Skin of body (tissue), 2 donors: ENCODE data around the gene SARM1. TPM values are rescaled to one million over a fixed set of nuclear protein-coding genes. Genes with fewer than 3 reads are reported as not detected.

Experiments
- DNase-seq: peaks from one replicate; lab custom pipeline; 2025; lab: John Stamatoyannopoulos, UW
- total RNA-seq: library from RNA; depleted of rRNA; stranded (reverse); fragments of >200 nt; gene quantifications from one replicate; pipeline ENCODE4 v1.2.3, GENCODE V29; 2014

Gene SARM1
- total RNA-seq, 1 donor from 2014 or later, result 3.6 TPM

GRCh38 chr17:28394337-28395116 is 23.0 kb downstream of the SARM1 start:
- DNase-seq, result no peak

DNA sequence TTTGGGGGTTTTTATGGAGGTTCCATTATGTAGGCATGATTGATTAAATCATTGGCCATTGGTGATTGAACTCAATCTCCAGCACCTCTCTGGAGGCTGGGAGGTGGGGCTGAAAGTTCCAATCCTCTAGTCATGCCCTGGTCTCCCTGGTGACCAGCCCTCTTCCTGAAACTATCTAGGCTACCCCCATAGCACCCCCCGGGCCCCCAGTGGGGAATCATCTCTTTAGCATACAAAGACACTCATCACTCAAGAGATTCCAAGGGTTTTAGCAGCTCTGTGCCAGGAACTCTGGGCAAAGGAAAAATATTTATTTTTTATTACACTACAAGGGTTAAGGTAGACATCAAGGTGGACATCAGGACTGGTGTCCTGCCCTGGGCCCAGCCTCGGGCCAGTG is 23.9 kb downstream of the SARM1 start:
- no peak for DNase-seq

GRCh38 chr17:28395968-28396367 is 24.5 kb downstream of the SARM1 start:
- no peak for DNase-seq

- DNase-seq, result no peak
Measured at GRCh38 chr17:28396635-28397239, 25.2 kb downstream of the SARM1 start.

GRCh38 chr17:28397275-28397674 is 25.8 kb downstream of the SARM1 start:
- no peak for DNase-seq

DNA sequence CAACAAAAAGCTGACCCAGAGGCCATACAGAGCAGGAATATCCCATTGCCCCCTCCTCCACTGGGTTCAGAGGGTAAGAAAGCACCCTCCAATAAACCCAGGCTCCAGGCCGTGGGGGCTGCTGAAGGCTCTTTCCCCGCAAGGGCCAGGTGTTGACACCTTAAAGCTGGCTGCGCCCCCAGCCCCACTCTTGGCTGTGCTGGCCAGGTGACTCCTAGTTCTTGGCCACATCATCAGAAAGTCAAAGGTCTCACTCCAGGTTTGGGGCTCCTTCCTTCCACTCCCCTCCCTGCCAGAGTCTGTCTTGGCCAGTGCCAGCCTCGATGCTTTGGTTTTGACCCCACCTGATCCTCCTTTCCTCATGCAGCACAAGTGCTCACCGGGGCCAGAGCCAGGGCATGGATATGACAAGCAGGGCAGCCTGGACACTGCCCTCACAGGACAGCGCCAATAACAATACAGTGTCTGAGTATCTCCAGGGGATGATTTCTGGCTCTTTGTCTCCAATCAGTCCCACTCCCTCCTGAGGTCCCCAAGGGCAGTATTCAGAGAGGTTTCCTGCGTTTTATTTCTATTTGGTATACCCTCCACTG is 26.3 kb downstream of the SARM1 start:
- no peak for DNase-seq

DNA sequence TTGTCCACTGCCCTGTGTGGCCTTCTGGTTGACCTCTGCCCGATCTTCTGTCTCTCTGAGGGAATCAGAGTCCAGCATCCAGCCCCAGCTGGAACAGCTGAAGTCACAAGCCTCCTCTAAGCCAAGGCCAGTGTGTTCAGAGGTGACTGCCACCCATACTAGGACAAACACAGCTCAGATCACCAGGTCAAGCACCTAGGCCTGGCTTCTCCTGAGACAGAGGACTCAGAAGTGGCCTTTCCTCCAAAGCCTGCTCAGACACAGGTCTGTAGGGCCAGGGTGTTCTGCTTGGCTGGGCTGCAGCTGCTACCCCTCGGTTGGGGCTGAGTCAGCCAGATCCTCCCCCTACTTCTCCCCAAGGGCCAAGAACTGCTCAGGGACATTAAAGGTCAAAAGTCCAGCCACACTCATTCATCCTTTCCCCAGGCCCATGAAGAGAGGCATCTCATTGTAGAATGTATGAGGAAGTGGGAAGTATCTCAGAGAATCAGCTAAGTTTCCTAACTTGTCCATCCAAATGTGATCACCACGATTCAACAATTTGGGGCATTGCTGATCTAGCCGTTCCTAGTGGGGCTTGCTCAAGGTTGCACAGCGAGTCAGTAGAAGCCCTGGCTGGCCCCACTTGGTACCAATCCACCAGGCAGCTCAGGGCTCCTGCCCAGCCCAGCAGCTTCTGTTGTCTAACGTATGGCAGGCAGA is 26.9 kb downstream of the SARM1 start:
- no peak for DNase-seq

DNA sequence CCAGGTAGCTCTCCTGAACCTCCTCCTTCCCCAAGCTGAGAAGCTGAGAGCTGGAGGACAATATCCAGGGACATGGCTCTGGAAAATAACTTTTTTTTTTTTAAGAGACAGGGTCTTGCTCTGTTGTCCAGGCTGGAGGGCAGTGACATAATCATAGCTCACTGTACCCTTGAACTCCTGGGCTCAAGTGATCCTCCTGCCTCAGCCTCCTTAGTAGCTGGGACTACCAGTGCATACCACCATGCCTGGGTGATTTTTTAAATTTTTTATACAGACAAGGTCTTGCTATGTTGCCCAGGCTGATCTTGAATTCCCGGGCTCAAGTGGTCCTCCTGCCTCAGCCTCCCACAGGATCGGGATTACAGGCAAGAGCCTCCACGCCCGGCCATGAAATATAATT is 28.3 kb downstream of the SARM1 start:
- no peak for DNase-seq

- DNase-seq, result no peak
Measured at GRCh38 chr17:28402224-28402630, 30.7 kb downstream of the SARM1 start.

DNA sequence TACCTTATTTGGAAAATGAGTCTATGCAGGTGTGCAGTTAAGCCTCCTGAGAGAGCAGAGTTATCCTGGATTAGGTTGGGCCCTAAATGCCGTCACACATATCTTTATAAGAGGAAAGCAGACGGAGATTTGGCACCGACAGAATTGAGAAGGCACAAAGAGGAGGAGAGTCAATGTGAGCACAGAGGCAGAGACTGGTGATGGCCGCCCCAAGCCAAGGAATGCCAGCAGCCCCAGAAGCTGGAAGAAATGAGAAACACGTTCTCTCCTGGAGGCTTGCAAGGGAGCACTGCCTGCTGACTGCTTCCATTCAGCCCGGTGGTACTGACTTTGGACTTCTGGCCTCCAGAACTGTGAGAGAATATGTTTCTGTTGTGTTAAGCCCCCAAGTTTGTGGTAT is 31.4 kb downstream of the SARM1 start:
- no peak for DNase-seq

- DNase-seq, result no peak
Measured at GRCh38 chr17:28404007-28404406, 32.5 kb downstream of the SARM1 start.

DNA sequence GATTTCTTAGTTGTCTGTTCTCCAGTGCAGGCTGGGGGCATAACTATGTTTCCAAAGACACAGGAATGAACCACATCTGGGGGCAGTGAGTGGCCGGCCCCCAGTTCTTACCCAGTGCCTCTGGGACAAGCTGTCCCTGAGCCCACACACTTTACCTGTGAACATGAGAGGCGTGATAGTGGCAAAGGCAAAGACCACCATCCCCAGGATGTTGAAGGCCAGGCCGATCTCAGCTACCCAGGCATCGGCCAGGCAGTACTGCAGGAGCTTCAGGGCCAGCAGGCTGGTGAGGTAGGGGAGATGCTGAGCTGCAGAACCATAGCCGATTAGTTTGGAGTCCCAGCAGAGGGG is 32.9 kb downstream of the SARM1 start:
- no peak for DNase-seq

DNA sequence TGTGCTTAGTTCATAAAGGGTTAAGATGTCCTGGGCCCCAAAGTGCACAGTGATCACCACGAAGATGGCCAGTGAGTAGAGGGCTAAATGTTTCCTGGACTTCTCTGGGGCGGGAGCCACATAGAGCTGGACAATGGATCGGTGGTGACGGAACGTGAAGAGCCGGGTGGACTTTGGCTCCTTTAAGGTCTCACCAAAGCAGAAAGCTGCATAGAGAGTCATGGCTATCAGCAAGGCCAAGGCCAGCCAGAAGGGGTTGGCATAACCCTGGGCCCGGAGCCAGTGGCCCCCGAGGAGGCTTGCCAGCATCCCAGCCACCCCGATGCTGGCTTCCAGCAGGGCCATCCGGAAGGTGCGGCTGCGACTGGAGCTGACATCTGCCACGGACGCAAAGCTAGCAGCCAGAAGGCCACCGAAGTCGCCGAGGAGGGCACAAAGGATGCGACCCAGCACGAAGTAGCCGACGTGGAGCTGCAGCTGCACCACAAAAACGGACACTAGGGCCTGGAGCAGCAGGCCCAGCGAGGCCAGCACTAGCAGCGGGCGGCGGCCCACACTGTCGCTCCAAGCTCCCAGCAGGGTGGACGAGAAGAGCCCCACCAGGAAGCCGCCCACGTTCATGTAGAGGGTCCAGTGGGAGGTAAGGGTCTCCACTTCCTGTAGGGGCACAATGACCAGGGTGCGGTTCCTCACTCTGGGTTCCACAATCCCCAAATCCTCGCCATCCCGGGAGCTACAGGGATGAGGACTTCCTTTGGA is 33.5 kb downstream of the SARM1 start:
- no peak for DNase-seq

DNA sequence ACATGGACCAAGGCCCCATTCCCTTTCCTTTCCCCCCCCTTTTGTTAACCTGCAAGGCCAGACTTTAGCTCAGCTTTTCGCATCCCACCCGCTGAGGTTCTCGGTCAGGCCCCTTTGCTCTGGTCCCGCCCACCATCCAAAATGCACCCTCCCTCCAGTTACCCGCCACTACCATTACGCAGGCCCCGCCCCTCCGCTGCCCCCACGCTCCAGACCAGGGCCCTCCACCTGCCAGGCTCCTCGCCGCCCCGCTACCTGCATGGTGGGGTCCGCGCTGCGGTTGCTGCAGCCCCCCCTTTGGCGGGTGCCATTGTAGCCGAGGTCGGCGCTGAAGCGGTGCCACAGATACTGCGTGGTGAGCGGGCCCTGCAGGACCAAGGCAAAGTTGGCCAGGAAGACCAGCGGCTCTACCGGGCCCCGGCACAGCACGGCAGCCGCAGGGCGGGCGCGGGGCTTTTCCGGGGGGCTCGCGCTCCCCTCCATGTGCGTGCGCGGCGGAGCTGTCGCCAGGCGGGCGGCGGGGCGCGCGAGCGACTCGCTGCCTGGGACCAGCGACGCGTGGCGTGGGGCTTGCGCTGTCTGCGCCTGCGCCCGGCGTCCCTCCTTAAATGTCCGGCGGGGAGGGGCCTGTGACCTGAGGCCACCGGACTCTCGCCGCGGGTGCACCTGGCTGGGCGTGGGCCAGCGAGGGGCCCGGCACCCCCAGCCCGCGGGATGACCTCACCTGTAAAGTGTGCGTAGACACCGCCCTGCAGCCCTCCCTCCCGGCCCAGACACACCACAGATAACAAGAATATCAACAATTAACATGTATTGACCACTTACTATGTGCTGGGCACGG is 34.4 kb downstream of the SARM1 start, which contains the start of gene SLC46A1:
Gene SLC46A1, minus strand, starts transcription at position 581 of the 841 bp plus-strand sequence. Its CDS starts 98 bp downstream, at position 483.
- DNase-seq, result no peak

- no peak for DNase-seq
Measured at GRCh38 chr17:28406473-28406814, 35.0 kb downstream of the SARM1 start.

DNA sequence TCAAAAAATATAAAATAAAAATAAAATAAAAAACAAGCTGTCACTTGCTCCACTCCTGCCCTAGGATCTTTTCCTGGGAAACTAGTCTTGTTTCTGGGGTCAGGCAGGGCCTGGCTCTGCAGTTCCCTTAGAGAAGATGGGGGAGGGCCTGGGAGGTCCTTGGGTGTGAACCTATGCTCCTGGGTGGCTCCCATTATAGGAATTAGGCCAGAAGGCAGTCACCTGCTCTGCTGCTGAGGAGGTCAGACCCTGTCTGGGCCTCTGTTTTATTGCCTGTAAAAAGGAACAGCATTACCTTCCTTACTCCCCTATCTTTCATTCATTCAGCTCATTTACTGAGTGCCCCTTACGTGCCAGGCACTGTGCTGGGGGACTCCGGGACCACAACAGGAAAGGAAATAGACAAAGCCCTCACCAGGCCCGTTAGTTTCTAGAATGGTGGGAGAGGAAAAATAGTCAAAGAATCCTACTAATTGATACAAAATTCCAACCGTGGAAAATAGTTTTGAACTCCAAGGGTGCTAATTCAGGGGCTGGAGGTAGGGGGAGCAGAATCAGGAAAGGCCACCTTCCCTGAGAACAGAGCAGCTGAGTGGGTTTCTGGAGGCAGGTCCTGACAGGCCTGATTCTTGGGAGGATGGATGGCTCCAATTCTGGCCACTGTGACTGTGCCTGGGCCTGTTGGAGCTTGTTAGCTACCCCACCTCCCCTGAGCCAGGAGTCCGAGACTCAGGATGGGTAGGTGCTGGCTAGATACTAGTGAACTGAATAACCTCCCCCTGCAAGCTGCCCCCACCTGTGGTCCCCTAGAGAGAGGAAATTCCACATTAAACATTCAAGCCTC is 35.9 kb downstream of the SARM1 start:
- no peak for DNase-seq

- DNase-seq, result no peak
Measured at GRCh38 chr17:28407974-28408306, 36.4 kb downstream of the SARM1 start.

DNA sequence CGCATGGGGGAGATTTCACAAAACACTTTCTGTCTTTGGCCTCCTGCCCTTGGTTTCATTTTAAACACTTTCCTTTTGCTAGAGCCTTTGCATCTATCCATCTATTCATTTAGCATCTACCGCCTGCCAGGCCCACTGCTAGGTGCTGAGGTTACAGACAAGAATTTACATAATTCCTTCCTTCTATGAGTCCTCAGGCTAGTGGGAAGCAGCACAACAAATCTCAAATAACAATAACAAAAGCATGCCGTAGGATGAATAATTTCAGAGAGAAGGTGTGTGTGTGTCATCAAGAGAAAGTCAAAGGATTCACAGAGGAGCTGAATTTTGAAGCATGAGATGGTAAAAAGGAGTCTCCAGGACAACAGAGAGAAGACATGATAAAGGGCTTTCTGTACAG is 40.6 kb downstream of the SARM1 start:
- no peak for DNase-seq

DNA sequence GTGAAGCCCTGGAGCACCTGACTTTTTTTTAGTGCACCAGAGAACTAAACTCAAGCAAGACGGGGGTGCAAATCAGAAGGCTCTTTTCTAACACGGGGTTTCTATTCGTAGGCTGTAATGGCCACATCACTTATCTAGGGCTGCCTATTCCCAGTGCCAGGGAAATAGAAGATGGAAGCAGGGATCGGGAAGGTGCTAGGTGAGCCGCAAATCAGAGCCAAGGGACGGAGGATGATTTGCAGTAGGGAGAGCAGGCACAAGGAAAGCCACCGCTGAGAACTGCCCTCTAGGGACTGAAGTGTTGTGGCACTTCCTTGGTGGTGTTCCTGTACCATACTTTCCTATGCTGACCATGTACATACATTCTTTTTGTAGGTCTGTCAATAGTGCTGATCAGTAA is 42.3 kb downstream of the SARM1 start:
- DNase-seq, result no peak

DNA sequence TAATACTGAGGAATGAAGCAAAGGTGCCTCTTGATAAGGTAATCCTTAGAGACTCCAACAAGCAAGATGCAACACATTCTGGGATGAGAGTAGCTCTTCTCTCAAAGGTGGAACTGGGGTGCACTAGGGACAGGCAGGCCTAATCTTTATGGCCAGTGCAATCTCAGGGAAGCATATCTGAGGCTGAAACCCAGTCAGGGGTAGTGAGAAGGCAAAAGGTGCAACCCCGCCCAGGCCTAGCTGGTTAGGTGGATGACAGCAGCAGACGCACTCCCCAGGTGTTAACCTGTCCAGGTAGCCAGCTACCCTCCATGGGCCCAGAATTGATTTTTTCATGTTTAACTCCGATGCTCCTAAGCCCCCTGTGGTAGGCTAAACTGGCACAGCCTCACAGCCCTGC is 44.4 kb downstream of the SARM1 start:
- DNase-seq, result no peak
